ENCODE results near the gene FYN.

The FYN gene

DNA sequence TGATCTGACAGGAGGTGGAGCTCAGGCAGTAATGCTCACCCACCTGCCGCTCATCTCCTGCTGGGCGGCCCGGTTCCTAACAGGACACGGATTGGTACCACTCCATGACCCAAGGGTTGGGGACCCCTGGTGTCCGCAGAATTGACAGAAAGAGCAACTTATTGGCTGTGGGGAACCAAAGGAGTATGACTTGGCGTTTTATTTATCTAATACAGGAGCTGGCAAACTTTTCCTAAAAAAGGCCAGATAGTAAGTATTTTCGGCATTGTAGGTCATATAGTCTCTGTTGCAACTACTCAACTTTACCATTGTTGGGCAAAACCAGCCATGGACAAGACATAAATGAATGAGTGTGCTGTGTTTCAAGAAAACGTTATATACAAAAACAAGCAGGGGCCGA lies 223.2 kb downstream of the FYN start:
- in situ Hi-C loops (cut with MboI; ENCODE audit: low pct_unique_long_range_greater_than_20kb, low sequenced_read_pairs, unreplicated experiment): no loop called here
- TF ChIP-seq, protein P1, sequence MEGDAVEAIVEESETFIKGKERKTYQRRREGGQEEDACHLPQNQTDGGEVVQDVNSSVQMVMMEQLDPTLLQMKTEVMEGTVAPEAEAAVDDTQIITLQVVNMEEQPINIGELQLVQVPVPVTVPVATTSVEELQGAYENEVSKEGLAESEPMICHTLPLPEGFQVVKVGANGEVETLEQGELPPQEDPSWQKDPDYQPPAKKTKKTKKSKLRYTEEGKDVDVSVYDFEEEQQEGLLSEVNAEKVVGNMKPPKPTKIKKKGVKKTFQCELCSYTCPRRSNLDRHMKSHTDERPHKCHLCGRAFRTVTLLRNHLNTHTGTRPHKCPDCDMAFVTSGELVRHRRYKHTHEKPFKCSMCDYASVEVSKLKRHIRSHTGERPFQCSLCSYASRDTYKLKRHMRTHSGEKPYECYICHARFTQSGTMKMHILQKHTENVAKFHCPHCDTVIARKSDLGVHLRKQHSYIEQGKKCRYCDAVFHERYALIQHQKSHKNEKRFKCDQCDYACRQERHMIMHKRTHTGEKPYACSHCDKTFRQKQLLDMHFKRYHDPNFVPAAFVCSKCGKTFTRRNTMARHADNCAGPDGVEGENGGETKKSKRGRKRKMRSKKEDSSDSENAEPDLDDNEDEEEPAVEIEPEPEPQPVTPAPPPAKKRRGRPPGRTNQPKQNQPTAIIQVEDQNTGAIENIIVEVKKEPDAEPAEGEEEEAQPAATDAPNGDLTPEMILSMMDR (IDR thresholded peaks at IDR 0.05; ENCODE audit: extremely low read depth, insufficient read depth, missing control alignments): no peak
- no peak for DNase-seq (ENCODE audit: low spot score)

DNA sequence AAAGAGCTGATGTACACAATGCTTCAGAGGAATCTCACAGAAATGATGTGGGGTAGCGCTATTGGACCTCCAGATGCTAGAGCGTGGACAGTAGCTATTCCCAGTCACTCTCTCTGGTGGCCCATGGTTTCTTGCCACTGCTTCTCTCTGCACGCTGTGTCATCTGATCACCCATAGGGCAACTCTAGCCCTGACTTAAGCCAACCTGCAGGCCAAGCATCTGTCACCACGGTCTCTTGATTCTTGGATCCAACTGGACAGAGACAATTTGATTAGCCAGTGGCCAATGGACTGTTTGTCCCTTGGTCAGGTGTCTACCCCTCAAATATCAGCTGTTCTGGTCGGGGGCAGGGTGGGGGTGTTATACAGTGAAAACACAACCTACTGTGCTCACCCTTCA lies 225.2 kb downstream of the FYN start:
- TF ChIP-seq, protein P1 (IDR thresholded peaks at IDR 0.05; ENCODE audit: extremely low read depth, insufficient read depth, missing control alignments): no peak
- DNase-seq (ENCODE audit: low spot score): no peak
- in situ Hi-C loops (cut with MboI; ENCODE audit: low pct_unique_long_range_greater_than_20kb, low sequenced_read_pairs, unreplicated experiment): loop anchor here (10.0 kb wide), 1 partner anchor 393 kb away; a partner anchor contains a TSS

DNA sequence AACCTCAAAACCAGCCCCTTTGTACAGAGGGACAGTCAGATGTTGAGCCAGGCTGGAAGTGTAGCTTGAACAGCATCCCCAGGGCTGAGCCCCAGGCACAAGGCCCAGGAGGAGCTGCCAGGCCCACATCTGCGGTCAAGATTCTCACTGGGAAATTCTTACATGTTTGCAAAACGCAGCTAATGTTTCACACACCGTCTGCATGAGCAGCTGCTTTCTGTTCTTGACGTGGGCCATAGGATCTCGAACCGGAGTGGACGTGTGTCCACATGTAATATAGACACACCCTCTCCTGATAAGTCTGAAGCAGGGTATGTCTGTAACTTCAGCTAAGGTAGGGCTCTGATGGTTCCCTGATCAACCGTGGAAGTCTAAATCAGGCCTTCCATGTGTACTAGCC lies 226.3 kb downstream of the FYN start:
- TF ChIP-seq, protein P1 (IDR thresholded peaks at IDR 0.05; ENCODE audit: extremely low read depth, insufficient read depth, missing control alignments): no peak
- in situ Hi-C loops (cut with MboI; ENCODE audit: low pct_unique_long_range_greater_than_20kb, low sequenced_read_pairs, unreplicated experiment): loop anchor here (10.0 kb wide), 1 partner anchor 392 kb away; a partner anchor contains a TSS
- no peak for DNase-seq (ENCODE audit: low spot score)

DNA sequence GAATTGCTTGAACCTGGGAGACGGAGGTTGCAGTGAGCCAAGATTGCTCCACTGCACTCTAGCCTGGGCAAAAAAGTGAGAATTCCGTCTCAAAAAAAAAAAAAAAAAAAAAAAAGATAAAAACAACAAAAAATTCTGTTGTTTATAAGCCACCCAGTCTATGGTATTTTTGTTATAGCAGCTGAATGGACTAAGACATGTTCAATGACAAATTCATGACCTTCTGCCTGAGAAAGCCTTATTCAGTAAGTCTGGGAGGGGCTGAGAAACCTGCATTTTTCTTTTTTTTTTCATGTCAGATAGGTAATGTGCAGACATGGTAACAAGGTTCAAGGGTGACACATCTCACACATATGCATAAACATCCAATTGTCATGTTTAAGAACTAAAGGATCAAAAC lies 227.2 kb downstream of the FYN start:
- in situ Hi-C loops (cut with MboI; ENCODE audit: low pct_unique_long_range_greater_than_20kb, low sequenced_read_pairs, unreplicated experiment): loop anchor here (10.0 kb wide), 1 partner anchor 391 kb away; a partner anchor contains a TSS
- TF ChIP-seq, protein P1 (IDR thresholded peaks at IDR 0.05; ENCODE audit: extremely low read depth, insufficient read depth, missing control alignments): no peak
- DNase-seq (ENCODE audit: low spot score): no peak

DNA sequence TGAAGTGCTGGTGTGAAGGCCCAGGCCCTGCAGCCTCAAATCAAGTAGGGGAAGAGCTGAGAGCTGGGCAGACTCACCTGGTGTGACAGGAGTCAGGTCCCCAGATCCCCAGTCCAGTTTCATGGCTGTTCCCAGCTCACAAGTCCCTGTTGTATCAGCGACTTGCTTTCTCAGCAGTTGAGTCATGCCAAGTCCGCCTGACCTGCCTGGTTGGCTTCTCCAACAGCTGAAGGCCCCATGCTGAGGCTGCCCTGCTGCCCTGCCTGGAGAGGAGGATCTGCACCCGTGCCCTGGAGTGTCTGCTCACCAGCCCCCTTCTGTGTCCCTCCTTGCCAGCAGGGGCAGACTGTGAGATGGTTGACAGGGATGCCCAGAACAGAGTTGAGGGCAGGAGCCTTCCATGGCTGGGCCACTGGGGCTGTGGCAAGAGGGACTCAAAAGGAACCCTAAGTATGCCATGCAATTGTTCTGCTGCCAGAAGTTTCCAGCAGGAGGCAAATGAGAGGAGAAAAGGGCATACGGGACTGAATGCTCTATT lies 228.3 kb downstream of the FYN start:
- no peak for DNase-seq (ENCODE audit: low spot score)
- TF ChIP-seq, protein P1 (IDR thresholded peaks at IDR 0.05; ENCODE audit: extremely low read depth, insufficient read depth, missing control alignments): no peak
- in situ Hi-C loops (cut with MboI; ENCODE audit: low pct_unique_long_range_greater_than_20kb, low sequenced_read_pairs, unreplicated experiment): loop anchor here (10.0 kb wide), 1 partner anchor 390 kb away; a partner anchor contains a TSS

DNA sequence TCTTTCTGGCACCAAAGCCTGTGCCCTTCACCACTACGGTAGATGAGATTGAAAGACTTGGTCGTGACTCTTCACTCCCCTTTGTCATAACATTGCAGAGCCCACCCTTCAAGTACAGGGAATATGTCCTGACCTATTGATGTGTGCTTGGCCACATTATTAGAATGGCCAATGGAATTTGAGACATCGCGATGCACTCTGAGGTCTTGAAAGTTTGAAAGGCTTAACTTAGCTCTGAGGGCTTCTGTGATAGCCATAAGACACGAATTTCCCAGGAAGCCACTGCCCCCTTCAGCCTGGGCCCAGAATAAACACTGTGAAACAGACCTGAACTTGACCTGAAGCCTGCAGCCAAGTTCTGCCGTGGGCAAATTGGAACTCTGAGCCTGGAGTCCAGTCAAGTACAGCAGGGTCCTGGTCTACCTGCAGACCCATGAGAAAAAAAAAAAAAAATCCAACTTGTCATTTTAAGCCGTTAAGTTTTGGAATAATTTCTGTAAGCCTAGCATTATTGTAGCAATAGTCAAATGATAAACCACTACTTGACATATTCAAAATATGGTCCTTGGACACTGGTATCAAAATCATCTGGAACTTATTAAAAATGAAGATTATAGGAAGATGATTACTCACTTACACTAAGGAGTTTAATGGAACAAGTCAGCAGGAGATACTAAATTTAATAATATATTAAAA lies 230.6 kb downstream of the FYN start:
- in situ Hi-C loops (cut with MboI; ENCODE audit: low pct_unique_long_range_greater_than_20kb, low sequenced_read_pairs, unreplicated experiment): loop anchor here (10.0 kb wide), 1 partner anchor 388 kb away; a partner anchor contains a TSS
- TF ChIP-seq, protein P1 (IDR thresholded peaks at IDR 0.05; ENCODE audit: extremely low read depth, insufficient read depth, missing control alignments): peak; percentile 71
- peak; percentile 64 for DNase-seq (ENCODE audit: low spot score)
